GM19372 (cell line): ENCODE results near the gene HMGCR.
A peak's percentile ranks its signal among the peaks of the same experiment; 100 is the strongest.
"Not testable (repeated sequence)": the region's sequence is repeated elsewhere in the genome, so short reads cannot be mapped to it uniquely, and the experiment has no call there.

Experiments
- ATAC-seq: cut with Tn5 transposase; IDR thresholded peaks from one replicate; pipeline ENCODE4 v1.9.1; 2021; ENCODE audit warnings: mild to moderate bottlenecking, low read depth, moderate library complexity; ENCODE audit not compliant: unreplicated experiment

The HMGCR gene

DNA sequence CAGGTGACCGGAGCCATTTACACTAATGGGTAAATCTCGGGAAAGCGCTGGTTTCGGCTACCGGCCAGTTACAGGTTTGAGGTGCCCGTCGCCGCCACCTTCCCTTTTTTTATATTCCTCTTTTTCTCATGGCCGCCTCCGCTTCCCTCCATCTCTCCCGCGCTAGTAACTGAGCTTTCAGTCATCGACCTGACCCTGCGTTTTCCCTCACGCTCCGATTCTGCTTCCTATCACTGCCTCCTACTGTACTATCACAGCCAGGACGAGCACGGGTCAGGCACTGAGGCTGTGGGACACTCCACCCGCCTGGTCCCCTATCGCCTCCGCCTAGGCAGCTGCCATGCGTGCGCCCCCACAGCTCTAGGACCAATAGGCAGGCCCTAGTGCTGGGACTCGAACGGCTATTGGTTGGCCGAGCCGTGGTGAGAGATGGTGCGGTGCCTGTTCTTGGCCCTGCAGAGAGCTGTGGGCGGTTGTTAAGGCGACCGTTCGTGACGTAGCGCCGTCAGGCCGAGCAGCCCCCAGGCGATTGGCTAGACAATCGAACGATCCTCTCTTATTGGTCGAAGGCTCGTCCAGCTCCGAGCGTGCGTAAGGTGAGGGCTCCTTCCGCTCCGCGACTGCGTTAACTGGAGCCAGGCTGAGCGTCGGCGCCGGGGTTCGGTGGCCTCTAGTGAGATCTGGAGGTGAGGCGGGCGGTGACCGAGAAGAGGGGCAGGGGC lies at the start of gene HMGCR:
TSS of gene HMGCR (plus strand) at position 606 of the 722 bp plus-strand sequence. CDS start 5,386 bp downstream, outside the sequence.
- ATAC-seq = peak; percentile 96

DNA sequence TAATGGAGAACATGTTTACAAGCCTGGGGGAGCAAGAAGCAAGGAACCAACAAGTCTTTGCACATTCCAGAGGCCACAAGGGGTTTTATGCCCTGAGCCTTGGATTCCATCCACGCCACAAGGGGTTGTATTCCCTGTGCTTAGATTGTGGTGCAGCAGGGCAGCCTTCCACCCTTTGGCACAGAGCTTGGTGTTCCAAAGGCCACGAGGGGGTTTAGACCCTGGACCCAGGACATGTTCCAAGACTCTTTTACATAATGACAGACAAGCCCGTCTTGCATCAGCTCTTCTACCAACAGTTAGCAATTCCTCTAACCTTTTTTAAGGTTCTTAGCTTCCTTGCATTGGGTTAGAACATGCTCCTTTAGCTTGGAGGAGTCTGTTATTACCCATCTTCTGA lies 45.2 kb upstream of the HMGCR start:
- ATAC-seq = not testable (repeated sequence)

- no peak for ATAC-seq
Measured at GRCh38 chr5:75300084-75300483, 36.9 kb upstream of the HMGCR start.

- no peak for ATAC-seq
Measured at GRCh38 chr5:75303419-75303818, 33.6 kb upstream of the HMGCR start.

DNA sequence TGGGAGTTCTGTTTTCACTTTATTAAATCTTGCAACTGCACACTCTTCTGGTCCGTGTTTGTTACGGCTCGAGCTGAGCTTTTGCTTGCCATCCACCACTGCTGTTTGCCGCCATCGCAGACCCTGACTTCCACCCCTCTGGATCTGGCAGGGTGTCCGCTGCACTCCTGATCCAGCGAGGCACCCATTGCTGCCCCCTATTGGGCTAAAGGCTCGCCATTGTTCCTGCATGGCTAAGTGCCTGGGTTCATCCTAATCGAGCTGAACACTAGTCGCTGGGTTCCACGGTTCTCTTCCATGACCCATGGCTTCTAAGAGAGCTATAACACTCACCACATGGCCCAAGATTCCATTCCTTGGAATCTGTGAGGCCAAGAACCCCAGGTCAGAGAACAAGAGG lies 32.5 kb upstream of the HMGCR start:
- ATAC-seq = not testable (repeated sequence)

GRCh38 chr5:75306746-75307145 lies 30.3 kb upstream of the HMGCR start:
- ATAC-seq = no peak

DNA sequence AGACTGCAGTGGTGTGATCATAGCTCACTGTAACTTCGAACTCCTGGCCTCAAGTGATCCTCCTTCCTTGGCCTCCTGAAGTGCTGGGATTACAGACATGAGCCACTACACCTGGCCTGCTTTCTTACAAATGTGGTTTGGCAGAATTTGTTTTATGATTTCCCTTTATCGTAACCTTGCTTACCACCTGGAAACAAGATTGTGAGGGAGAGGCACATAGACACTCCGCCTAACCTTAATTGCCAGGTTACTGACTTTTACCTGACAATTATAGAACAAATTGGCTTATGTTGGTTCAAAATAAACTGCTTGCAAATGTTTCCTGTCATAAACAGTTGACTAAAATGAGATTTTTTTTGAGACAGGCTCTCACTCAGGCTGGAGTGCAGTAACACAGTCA lies 26.8 kb upstream of the HMGCR start:
- no peak for ATAC-seq

GRCh38 chr5:75319148-75319547 lies 17.9 kb upstream of the HMGCR start:
- ATAC-seq = not testable (repeated sequence)

- no peak for ATAC-seq
Measured at GRCh38 chr5:75319638-75320037, 17.4 kb upstream of the HMGCR start.

DNA sequence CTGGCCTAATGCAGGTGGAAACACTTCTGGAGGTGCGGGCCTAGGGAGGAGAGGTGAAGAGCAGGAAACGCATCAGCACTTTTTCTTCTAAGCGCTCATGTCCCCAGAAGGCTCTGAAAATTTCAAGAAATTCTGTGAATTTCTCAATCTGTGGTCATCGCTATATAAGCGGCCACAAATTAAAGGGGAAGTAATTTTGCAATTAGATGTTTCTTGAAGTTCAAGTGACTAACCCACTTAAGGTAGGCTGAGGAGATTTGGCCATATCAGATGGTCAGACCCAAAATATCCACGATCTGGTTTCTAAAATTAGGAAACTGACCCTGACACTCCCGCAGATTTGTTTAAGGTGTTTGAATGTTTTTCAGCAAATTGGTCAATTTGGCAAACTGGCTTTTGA lies 16.6 kb upstream of the HMGCR start:
- no peak for ATAC-seq

GRCh38 chr5:75322066-75322465 lies 15.0 kb upstream of the HMGCR start:
- no peak for ATAC-seq

DNA sequence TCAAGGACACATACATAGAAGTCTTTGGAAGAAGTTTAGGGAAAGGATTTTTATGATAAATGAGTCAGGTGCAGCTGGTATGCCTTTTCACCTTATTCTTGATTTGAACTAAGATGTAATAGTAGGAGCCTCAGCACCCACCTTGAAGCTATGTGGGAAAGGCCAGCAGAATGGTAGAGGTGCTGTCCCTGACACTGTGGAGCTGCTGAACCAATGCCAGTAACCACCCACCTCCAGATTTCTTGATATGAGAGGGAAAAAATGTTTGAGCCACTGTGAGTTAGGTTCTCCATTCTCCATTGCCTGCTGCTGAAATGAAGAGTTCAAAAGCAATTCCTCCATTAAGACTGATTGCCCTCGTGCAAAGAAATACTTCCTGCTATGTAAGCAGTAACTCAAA lies 12.2 kb upstream of the HMGCR start:
- no peak for ATAC-seq

- ATAC-seq = no peak
Measured at GRCh38 chr5:75325242-75325641, 11.8 kb upstream of the HMGCR start.

GRCh38 chr5:75330404-75330803 lies 6.6 kb upstream of the HMGCR start:
- no peak for ATAC-seq

GRCh38 chr5:75331095-75332090 lies 5.6 kb upstream of the HMGCR start:
- ATAC-seq = no peak

- ATAC-seq = not testable (repeated sequence)
Measured at GRCh38 chr5:75333759-75334158, 3.3 kb upstream of the HMGCR start.

DNA sequence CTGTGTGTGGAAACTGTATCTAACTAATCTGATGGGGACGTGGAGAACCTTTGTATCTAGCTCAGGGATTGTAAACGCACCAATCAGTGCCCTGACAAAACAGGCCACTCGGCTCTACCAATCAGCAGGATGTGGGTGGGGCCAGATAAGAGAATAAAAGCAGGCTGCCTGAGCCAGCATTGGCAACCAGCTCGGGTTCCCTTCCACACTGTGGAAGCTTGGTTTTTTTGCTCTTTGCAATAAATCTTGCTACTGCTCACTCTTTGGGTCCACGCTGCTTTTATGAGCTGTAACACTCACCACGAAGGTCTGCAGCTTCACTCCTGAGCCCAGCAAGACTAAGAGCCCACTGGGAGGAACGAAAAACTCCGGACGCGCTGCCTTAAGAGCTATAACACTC lies 2.6 kb upstream of the HMGCR start:
- ATAC-seq = not testable (repeated sequence)

DNA sequence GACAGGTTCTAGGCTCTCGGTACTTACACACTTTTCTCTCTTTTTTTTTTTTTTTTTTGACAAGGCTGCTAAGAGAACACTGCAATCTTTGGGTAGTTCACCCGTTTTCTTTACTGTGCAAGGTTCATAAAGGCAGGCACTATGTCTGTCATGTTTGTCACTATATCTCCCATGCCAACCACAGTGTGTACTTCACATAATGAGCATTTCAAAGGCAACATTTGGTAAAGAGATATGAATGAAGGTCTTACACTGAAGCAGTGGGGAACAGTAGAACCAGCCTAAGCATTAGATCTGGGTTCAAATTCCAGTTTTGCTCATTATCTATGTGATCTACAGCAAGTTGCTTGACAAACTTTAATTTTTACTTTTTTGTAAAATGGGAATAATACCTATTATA lies 1.5 kb upstream of the HMGCR start:
- no peak for ATAC-seq

DNA sequence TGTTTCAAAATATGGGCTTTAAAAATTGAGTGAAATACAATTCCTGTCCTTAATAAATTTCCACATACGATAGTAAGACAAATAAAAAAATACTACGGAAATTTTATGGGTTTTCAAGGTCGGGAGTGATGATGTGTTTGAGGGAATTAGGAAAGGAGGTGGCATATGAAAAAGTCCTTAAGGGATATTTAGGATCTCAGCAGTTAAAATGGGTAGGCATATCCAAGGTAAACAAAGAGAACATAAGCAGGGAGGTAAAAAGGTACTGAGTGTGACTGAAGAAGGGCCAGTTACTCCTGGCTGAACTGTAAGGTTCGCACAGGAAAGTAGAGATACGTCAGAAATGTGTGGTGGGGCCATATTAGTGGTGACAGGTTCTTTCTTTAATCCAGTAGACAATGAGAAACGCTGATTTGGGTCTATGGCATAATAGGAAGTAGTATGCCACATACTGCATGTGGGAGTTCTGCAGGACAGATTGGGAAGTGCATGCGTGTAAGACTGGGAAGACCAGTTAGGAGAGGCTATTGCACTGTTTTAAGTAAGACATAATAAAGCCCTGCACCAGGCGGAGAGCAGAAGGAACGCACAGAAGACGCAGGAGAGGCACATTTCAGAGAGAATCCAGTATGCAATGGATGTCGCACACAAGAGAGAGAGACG lies 937 bp upstream of the HMGCR start:
- no peak for ATAC-seq

DNA sequence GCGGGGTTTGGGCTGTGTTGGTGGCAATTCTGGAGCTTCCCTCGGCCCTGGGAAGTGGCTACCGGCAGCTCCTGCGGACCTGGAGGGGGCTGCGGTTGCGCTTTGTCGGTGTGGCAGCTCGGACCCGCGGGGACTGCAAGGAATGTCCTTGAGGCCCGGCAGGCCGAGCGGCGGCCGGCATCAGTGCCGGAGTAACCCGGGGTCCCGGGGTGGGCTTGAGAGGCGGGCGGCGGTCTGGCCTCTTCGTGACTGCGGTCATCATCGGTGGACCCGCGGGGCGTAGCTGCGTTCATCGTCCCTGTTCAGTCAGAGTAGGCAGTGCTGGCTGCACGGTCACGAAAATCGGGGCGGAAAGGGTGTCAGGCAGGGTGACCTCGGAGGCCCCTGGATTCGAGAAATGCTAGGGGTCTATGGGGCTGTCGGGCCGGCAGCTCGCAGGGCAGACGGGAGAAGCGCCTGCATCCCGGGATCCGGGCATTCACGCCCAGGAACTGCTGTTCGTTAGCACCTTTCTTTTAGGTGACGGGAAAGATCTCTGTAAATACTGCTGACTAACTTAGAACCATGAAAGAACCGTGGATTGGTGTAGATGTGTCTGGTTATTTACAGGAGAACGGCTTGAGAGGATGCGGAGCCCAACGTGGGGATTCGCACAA lies 474 bp downstream of the HMGCR start:
- ATAC-seq = peak; percentile 0
